Activated CD4-positive, alpha-beta T cell treated with anti-CD3 and anti-CD28 coated beads for 1 hour (primary cell): ENCODE measurements around the gene PDE3B.
"Not testable (repeated sequence)": the region's sequence is repeated elsewhere in the genome, so short reads cannot be mapped to it uniquely, and the experiment has no call there.

Experiments
- DNase-seq: peaks from one replicate; pipeline ENCODE4 v3.0.0-alpha.2; 2020

PDE3B gene

DNA sequence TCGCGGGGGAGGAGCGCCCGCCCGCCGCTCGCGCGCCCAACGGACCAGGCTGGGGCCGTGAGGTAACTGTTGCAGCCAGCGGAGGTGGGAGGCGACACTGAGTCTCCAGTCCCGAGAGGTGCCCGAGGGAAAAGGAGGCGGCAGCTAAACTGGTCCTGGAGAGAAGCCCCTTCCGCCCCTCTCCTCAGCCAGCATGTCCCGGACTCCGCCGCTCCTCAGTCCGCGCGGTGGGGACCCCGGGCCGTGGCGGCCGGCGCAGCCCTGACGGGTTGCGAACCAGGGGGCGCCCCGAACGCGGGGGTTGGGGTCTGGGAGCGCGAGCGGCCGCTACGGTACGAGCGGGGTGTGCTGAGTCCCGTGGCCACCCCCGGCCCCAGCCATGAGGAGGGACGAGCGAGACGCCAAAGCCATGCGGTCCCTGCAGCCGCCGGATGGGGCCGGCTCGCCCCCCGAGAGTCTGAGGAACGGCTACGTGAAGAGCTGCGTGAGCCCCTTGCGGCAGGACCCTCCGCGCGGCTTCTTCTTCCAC lies at the start of gene PDE3B:
Gene PDE3B (plus strand): TSS at position 108 of the 529 bp plus-strand sequence. CDS start 272 bp downstream, at position 380.
- peak; percentile 49 for DNase-seq

GRCh38 chr11:14595261-14595660 lies 48.3 kb upstream of the PDE3B start:
- not testable (repeated sequence) for DNase-seq

GRCh38 chr11:14607713-14608112 lies 35.9 kb upstream of the PDE3B start:
- no peak for DNase-seq

DNA sequence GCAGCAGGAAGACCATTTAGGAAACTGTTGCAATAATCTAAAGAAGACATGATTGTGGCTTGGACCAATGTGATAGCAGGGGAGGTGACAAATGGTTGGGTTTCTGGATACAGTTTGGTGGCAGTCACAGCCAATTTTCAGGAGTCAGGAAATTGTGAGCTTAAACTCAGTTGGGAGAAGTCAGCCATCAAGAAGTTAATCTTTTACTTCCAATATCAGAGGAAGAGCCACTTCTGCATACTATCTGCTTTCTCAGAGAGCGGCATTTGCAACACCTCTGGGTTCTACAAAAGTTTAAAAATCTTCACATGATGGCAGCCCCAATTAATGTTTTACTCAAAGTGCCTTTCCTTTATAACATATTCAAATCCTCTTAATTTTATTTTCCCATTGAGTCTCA lies 33.7 kb upstream of the PDE3B start:
- DNase-seq, result no peak

DNA sequence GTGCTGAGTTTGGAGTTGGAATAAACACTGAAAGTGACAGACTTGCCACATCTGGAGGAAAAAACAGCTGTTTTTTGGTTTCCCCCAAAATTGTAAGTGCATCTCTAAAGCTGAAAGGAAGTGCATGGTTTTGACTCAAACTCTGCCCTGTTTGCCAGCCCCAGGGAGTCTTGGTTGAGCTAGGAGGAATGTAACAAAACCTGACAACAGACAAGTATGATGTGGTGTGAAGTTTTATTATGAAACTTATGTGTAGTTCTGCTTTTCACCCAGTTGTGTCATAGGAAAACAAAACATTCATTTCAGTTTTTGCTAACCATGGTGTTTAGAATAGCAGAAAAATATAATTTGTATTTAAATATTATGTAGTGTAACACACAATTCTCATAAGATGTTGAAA lies 31.7 kb upstream of the PDE3B start:
- no peak for DNase-seq

- DNase-seq, result no peak
Measured at GRCh38 chr11:14612694-14613093, 30.9 kb upstream of the PDE3B start.

- no peak for DNase-seq
Measured at GRCh38 chr11:14614091-14614622, 29.4 kb upstream of the PDE3B start.

DNA sequence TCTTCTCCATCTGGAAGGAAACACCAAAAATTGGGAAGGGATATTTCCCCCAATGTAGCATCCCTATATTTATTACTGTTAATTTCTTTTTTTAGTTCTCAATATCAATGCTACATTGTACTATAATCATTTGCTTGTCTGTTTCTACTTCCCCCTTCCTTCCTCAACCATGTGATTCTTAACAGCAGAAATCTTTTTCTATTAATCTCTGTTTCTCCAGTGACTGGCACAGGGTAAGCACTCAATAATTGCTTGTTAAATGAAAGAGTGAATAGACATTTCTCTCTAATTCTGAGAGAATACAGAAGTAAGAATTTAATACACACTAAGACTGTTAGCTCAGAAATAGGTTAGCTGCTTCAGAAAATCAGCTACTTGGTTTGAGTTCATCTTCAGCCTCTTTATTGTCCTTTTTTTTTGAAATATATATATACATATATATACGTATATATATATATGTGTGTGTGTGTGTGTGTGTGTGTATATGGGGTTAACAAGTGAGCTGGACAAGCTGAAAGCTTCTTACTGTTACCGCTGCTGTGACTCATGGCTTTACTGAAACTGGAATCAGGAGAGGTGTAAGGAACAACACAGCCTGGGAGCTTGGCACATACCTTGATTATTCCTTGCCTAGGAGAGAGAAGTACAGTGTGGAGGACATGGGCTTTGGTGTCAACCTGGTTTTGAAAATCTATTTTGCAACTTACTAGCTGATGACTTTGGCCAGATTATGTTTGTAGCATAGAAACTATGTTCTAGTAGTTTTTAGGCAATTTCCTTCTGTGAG lies 26.2 kb upstream of the PDE3B start:
- no peak for DNase-seq

GRCh38 chr11:14618060-14618459 lies 25.5 kb upstream of the PDE3B start:
- no peak for DNase-seq

GRCh38 chr11:14619603-14620531 lies 23.7 kb upstream of the PDE3B start:
- no peak for DNase-seq

- no peak for DNase-seq
Measured at GRCh38 chr11:14622223-14622954, 21.2 kb upstream of the PDE3B start.

DNA sequence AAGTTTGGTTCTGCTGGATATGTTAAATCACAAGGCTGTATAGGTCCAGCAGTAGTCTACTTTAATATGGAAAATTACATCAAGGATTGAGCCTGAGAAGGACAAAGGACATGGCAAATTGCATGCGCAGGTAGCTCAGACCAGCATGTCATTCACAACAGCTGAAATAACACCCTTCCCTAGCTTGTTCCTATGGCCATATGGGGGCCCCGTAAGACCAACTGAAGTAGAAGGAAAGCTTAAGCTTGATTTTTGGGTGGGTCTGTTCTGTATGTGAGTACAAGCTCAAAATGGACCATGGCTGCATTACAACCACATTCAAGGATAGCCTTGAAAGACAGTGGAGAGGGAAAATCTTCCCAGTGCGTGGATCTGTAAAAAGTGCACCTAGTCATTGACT lies 20.6 kb upstream of the PDE3B start:
- DNase-seq, result no peak

- no peak for DNase-seq
Measured at GRCh38 chr11:14625586-14626205, 17.9 kb upstream of the PDE3B start.

- DNase-seq, result no peak
Measured at GRCh38 chr11:14626650-14627049, 17.0 kb upstream of the PDE3B start.

- not testable (repeated sequence) for DNase-seq
Measured at GRCh38 chr11:14633506-14634224, 9.9 kb upstream of the PDE3B start.

DNA sequence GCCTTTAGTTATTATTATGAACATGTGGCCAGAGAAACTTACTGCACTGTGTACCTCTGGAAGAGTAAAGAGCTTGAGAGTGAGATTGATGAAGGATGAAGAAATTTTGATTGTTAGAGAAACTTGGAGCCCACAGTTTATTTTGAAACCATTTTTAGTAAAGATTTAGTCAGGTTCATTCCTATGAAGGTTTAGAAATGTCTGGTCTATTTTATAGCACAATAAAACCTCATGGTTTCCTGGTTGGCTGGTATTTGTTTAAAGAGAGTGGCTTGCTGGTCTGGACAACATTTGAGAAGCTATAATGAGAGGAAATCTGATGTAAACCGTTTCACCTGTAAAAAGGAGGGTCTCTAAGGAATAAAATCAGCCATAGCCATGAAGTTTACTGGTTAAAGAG lies 8.8 kb upstream of the PDE3B start:
- no peak for DNase-seq

DNA sequence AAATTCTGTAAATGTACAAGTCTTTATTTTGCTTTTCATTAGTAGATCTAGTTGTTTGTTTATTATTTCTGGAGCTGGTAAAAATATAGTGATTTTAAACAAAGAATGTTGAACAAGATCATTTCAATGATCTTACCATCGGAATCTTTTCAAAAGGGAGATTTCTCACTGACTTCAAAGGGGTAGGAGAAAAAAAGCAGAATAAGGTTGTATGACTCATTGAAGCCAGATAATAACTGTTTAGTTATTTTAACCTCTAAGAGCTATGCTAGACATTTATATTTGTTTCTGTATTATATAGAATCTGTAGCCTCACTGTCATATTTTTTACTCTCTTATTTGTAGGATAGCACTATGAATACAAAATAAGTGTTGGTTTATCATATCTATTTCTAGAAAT lies 8.1 kb upstream of the PDE3B start:
- DNase-seq, result no peak

DNA sequence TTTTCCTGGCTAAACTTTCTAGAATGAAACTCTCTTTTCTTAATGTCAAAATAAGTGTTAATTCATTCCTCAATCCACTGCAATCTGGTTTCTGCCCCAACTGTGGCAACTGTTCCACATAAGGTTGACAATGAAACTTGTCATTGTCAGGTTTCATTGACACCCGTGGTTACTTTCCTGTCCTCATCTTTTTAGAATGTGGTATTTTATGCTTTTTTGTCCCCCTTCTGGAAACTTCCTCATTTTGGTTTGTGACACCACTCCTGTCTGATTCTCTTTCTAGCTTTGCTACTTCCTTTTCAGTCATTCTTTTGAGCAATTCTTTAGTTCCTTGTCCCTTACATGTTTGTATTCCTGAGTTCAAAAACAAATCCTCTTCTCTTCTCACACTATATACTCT lies 7.5 kb upstream of the PDE3B start:
- DNase-seq, result no peak

DNA sequence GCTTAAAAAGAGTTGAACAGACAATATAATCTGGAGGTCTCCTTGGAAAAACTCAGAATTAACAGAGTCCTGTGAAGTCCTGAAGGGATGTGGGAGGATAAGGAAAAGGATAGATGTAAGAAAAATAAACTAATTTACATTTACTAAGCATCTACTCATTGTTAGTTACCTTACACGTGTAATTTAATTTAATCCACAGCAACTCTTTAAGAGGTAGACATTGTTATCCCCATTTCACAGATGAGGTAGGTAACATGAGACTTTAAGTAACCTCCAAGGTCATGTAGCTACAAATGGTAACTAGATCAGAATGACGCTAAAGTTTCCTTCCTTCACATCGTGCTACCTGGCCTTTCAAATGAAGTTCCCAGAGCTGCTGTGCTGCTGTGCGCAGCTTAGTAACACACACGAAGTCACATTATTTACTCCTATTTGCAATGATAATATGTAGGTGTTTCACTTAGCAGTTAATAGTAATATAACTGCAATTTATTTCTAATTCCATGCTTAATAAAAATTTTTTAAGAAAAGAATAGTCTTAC lies 5.7 kb upstream of the PDE3B start:
- no peak for DNase-seq

- no peak for DNase-seq
Measured at GRCh38 chr11:14638561-14638960, 5.0 kb upstream of the PDE3B start.

GRCh38 chr11:14641801-14642200 lies 1.8 kb upstream of the PDE3B start:
- DNase-seq, result no peak
